Thyroid gland (tissue), 4 donors: ENCODE results near the gene RNF149. TPM values are rescaled to one million over a fixed set of nuclear protein-coding genes. Genes with fewer than 3 reads are reported as not detected.
A peak's percentile ranks its signal among the peaks of the same experiment; 100 is the strongest.
"Not testable (repeated sequence)": the region's sequence is repeated elsewhere in the genome, so short reads cannot be mapped to it uniquely, and the experiment has no call there.

Experiments
- DNase-seq, 2 donors: peaks; one replicate each; pipeline ENCODE4 v3.0.0-alpha.2; 2019
- H3K27ac ChIP-seq, 3 donors: fragments of 200-600 bp; sonication (generic); 1 replicate in 2 of 3; 2 replicates in 1 of 3; pipeline ENCODE4 v1.5.1; 2016 to 2019; ENCODE audit warnings: mild to moderate bottlenecking in 1 of 3, moderate library complexity in 1 of 3
- H3K27me3 ChIP-seq: fragments of 200-600 bp; sonication (generic); one replicate; pipeline ENCODE4 v1.5.1; 2019
- H3K36me3 ChIP-seq, 2 donors: fragments of 200-600 bp; sonication (generic); one replicate each; pipeline ENCODE4 v1.5.1; 2016 to 2019
- H3K4me1 ChIP-seq, 2 donors: fragments of 200-600 bp; sonication (generic); one replicate each; pipeline ENCODE4 v1.5.1; 2017 to 2019
- H3K4me3 ChIP-seq, 3 donors: fragments of 200-600 bp; sonication (generic); replicated peaks in 1 of 3; 1 replicate in 2 of 3; 2 replicates in 1 of 3; pipeline ENCODE4 v1.5.1; 2016; ENCODE audit warnings: mild to moderate bottlenecking in 1 of 3
- H3K9me3 ChIP-seq: fragments of 200-600 bp; sonication (generic); one replicate; pipeline ENCODE4 v1.5.1; 2017
- CTCF ChIP-seq, 6 experiments: fragments of 200-600 bp in 3 of 6; fragments of 450-650 bp in 3 of 6; sonication (generic) in 3 of 6; IDR thresholded peaks; one replicate each; pipeline ENCODE4 v1.5.1; 2016 to 2019; ENCODE audit warnings: antibody characterized with exemption in 6 of 6, mild to moderate bottlenecking in 2 of 6, inconsistent platforms in 1 of 6, moderate library complexity in 1 of 6
- POLR2A ChIP-seq, 2 donors: fragments of 450-650 bp; IDR thresholded peaks; one replicate each; pipeline ENCODE4 v1.6.1; 2017; ENCODE audit warnings: antibody characterized with exemption in 2 of 2, mild to moderate bottlenecking in 2 of 2, moderate library complexity in 1 of 2
- WGBS, 2 donors: methylation state at CpG; one replicate each; pipeline ENCODE4 v1.1.5; 2017; 5-methylcytosine and 5-hydroxymethylcytosine counted together
- intact Hi-C: fragments of 100-400 bp; cut with DNase I; formaldehyde crosslinking; loops from one replicate; pipeline ENCODE4 v1.15.1; 2023
- total RNA-seq, 4 donors: library from RNA; depleted of rRNA; stranded (reverse); fragments of >200 nt; gene quantifications; one replicate each; pipeline ENCODE4 v1.2.3, GENCODE V29; 2016

RNF149 gene
- total RNA-seq, 4 donors from 2014 or later = 49.5 to 95.6 (median 68.5) TPM

DNA sequence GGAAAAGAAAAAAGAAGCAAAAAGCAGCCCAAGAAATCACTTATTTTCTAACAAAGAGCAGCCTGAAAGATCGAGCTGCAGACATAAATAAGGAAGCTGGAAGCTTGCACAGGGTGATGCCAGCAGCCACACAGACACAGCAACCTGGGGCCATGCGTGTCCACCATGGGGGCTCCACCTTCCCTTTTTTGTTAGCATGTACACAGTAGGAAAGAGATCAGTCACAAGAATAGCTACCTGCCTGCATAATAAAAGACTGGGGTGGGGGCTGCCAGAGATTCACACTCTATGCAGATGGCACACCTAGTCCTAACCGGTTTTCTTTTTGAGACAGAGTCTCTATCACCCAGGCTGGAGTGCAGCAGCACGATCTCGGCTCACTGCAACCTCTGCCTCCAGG is 58.7 kb downstream of the RNF149 start:
- peaks cover 15 to 19% of the 10 kb centered on the region in 2 donors for H3K4me1 ChIP-seq
- H3K36me3 ChIP-seq = no peaks in the 10 kb centered on the region
- no peak for TF ChIP-seq POLR2A (IDR thresholded peaks at IDR 0.05)
- TF ChIP-seq CTCF (IDR thresholded peaks at IDR 0.05) = no peak
- no peaks in the 10 kb centered on the region for H3K9me3 ChIP-seq
- no peaks in the 10 kb centered on the region for H3K27me3 ChIP-seq
- H3K27ac ChIP-seq = no peak overlapping the region
- DNase-seq = no peak
- H3K4me3 ChIP-seq = no peak overlapping the region
- intact Hi-C loops = loop anchor here (10.0 kb wide), 1 partner anchor 95 kb away; the partner anchor contains the start of gene TBC1D8
- WGBS, 2 donors = 75 to 79% methylated on average over 5 of the region's 5 CpGs

DNA sequence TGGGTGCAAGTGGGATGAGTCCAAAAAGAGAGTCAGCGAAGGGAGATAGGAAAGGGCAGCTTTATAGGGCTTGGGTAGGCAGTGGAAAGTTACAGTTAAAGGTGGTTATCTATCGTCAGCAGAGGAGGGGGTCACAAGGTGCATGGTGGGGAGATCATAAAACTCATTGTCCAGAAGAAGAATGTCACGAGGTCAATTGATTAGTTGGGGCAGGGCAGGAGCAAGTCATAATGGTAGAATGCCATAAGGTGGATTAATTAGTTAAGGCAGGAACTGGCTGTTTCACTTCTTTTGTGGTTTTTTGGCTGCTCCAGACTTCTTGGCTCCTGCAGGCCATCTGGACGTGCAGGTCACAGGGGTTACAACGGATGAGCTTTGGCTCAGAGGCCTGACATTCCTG is 59.7 kb downstream of the RNF149 start:
- H3K4me1 ChIP-seq, DNase-seq, H3K27me3 ChIP-seq, intact Hi-C loops, H3K9me3 ChIP-seq, H3K4me3 ChIP-seq, H3K36me3 ChIP-seq, H3K27ac ChIP-seq: not testable (repeated sequence)
- 81 to 86% methylated on average over 5 of the region's 5 CpGs for WGBS, 2 donors

DNA sequence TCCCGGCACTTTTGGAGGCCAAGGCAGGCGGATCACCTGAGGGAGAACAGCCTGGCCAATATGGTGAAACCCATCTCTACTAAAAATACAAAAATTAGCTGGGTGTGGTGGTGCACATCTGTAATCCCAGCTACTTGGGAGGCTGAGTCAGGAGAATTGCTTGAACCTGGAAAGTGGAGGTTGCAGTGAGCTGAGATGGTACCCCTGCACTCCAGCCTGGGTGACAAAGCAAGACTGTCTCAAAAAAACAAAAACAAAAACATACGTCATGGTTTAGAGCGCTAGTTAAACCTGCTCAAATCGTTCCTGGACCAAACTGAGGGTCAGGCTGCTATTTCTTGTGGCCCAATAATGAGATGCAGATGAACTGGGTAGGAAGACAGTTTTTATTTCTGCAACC is 63.0 kb downstream of the RNF149 start:
- H3K4me1 ChIP-seq, H3K36me3 ChIP-seq, H3K4me3 ChIP-seq, intact Hi-C loops, H3K9me3 ChIP-seq, DNase-seq, H3K27me3 ChIP-seq, H3K27ac ChIP-seq: not testable (repeated sequence)
- 92 to 94% methylated on average over 5 of the region's 5 CpGs for WGBS, 2 donors

DNA sequence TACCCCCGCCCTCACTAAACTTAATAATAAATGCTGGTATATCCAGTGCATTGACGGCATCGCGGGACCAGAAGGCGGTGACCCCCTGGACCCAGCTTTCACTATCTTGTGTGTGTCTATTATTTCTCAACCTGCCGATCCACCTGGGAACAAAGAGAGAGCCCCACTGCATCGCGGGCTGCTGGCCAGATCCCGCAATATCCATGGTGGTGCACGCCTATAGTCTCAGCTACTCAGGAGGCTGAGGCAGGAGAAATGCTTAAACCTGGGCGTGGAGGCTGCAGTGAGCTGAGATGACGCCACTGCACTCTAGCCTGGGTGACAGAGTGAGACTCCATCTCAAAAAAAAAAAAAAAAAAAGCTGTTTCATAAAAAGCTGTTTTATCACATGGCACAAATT is 63.6 kb downstream of the RNF149 start:
- H3K9me3 ChIP-seq, intact Hi-C loops, H3K4me1 ChIP-seq, H3K27me3 ChIP-seq, H3K4me3 ChIP-seq, DNase-seq, H3K36me3 ChIP-seq, H3K27ac ChIP-seq: not testable (repeated sequence)
- WGBS, 2 donors = 93 to 98% methylated on average over 12 of the region's 12 CpGs

- H3K36me3 ChIP-seq, H3K27ac ChIP-seq, H3K27me3 ChIP-seq, H3K4me1 ChIP-seq, DNase-seq, H3K9me3 ChIP-seq, H3K4me3 ChIP-seq, intact Hi-C loops: not testable (repeated sequence)
- WGBS, 2 donors = 81 to 88% methylated on average over 4 of the region's 4 CpGs
These were observed 64.1 kb downstream of the RNF149 start for GRCh38 chr2:101244373-101244772.

DNA sequence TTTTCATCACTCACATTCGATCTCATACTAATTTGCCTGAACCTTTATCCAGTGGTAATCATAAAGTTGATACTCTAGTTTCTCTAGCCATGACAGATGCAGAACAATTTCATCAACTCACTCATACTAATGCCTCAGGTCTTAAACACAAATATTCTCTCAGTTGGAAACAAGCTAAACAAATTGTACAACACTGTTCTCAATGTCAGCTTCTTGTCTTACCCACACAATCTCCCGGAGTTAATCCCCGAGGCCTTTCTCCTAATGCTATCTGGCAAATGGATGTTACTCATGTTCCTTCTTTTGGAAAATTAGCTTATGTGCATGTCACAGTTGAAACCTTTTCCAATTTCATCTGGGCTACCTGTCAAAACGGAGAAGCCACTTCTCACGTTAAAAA is 67.3 kb downstream of the RNF149 start:
- Histone ChIP-seq H3K4me1 (no peaks in the 10 kb centered on the region), H3K36me3 (no peaks in the 10 kb centered on the region), H3K27ac (no peak overlapping the region), H3K9me3 (no peaks in the 10 kb centered on the region), H3K4me3 (no peak overlapping the region), H3K27me3 (no peaks in the 10 kb centered on the region)
- intact Hi-C loops = no loop called here
- DNase-seq = no peak
- WGBS, 2 donors = 77 to 83% methylated on average over 5 of the region's 5 CpGs
- TF ChIP-seq POLR2A (IDR thresholded peaks at IDR 0.05) (no peak), CTCF (IDR thresholded peaks at IDR 0.05) (no peak)

DNA sequence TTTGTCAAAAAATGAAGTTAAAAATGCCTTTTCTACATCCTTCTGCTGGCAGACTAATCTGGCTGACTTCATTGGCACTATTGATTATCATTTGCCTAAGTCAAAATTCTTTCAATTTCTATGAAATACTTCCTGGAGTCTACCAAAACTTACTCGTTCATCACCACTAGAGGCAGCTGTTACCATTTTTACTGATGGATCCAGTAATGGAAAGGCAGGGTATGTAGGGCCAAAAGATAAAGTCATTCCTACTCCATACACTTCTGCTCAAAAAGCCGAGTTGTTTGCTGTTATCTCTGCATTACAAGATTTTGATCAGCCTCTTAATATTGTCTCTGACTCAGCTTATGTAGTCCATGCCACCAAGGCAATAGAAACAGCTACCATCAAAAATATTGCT is 67.8 kb downstream of the RNF149 start:
- WGBS, 2 donors = 28 to 39% methylated on average over 2 of the region's 2 CpGs
- intact Hi-C loops, H3K4me1 ChIP-seq, H3K36me3 ChIP-seq, DNase-seq, H3K9me3 ChIP-seq, H3K4me3 ChIP-seq, H3K27me3 ChIP-seq, H3K27ac ChIP-seq: not testable (repeated sequence)
- TF ChIP-seq CTCF (IDR thresholded peaks at IDR 0.05) = peak in 2 of 6 experiments; percentile 32 to 48

DNA sequence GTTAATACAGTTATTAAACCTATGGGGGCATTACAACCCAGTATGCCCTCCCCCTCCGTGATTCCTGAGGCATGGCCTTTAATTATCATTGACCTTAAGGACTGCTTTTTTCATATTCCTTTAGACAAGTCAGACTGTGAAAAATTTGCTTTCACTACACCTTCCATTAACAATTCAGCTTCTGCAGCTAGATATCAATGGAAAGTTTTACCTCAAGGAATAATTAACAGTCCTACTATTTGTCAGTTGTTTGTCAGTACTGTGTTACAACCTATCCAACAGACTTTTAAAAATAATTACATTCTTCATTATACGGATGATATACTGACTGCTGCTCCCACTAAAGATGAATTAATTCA is 68.8 kb downstream of the RNF149 start:
- H3K36me3 ChIP-seq, H3K4me1 ChIP-seq, DNase-seq, H3K27me3 ChIP-seq, H3K4me3 ChIP-seq, H3K27ac ChIP-seq, intact Hi-C loops, H3K9me3 ChIP-seq: not testable (repeated sequence)
- WGBS, 2 donors = 88 to 95% methylated on average over 2 of the region's 2 CpGs
